Kidney (tissue), 14 donors: ENCODE data around the gene PIR. TPM values are rescaled to one million over a fixed set of nuclear protein-coding genes. Genes with fewer than 3 reads are reported as not detected.

ENCODE experiments used
- DNase-seq, 5 donors: peaks; one replicate each; pipeline ENCODE4 v3.0.0-alpha.2; 2013 to 2020
- FAIRE-seq: peaks from 2 replicates; lab custom pipeline; 2012; peaks lifted over from hg19 to GRCh38; lab: Jason Lieb, UNC
- H3K27ac ChIP-seq, 2 donors: one replicate each; pipeline ENCODE4 v1.7.0; 2013; ENCODE audit warnings: low read depth in 2 of 2, low read length in 2 of 2, inconsistent platforms in 1 of 2
- H3K27me3 ChIP-seq: one replicate; pipeline ENCODE4 v1.7.1; 2013; ENCODE audit warnings: low read length, inconsistent platforms; ENCODE audit not compliant: control insufficient read depth, insufficient read depth
- H3K36me3 ChIP-seq, 3 donors: one replicate each; pipeline versions ENCODE4 v1.7.0 to v1.7.1; 2013; ENCODE audit warnings: low read length in 3 of 3, control low read depth in 1 of 3, inconsistent platforms in 1 of 3; ENCODE audit not compliant: insufficient read depth in 3 of 3, control insufficient read depth in 2 of 3
- H3K4me1 ChIP-seq, 3 donors: one replicate each; pipeline versions ENCODE4 v1.7.0 to v1.7.1; 2013; ENCODE audit warnings: low read length in 3 of 3, inconsistent platforms in 1 of 3, low read depth in 1 of 3; ENCODE audit not compliant: control insufficient read depth in 2 of 3, insufficient read depth in 2 of 3
- H3K4me3 ChIP-seq, 3 donors: one replicate each; pipeline versions ENCODE4 v1.7.0 to v1.8.1; 2013; ENCODE audit warnings: low read length in 3 of 3, control low read depth in 1 of 3, inconsistent platforms in 1 of 3
- H3K9ac ChIP-seq, 3 donors: one replicate each; pipeline versions ENCODE4 v1.7.0 to v1.7.1; 2013; ENCODE audit warnings: low read length in 3 of 3, control low read depth in 1 of 3, inconsistent platforms in 1 of 3
- H3K9me3 ChIP-seq, 3 donors: one replicate each; pipeline versions ENCODE4 v1.7.0 to v1.7.1; 2013; ENCODE audit warnings: low read length in 3 of 3, control low read depth in 1 of 3, inconsistent platforms in 1 of 3; ENCODE audit not compliant: control insufficient read depth in 2 of 3, insufficient read depth in 1 of 3
- intact Hi-C: fragments of 100-400 bp; cut with DNase I; formaldehyde crosslinking; loops from one replicate; pipeline ENCODE4 v1.11.1; 2022
- polyA plus RNA-seq: library from polyadenylated mRNA; stranded (reverse); fragments of 350-450 nt; fragmentation: Illumina TruSeq; extraction: RNeasy Lipid Tissue Mini Kit (QIAGEN cat#74804); gene quantifications from one replicate; pipeline ENCODE4 v1.2.3, GENCODE V29; 2014; ENCODE audit warnings: low read depth, low replicate concordance; ENCODE audit not compliant: insufficient read depth
- total RNA-seq: library from RNA; stranded (reverse); fragmentation: NEBNext Ultra II Directional; extraction: Animal tissue kit (Norgen Biotek cat#: 25700); gene quantifications from one replicate; pipeline ENCODE4 v1.2.1, GENCODE V29; 2021
- TF ChIP-seq, protein P1 (sequence below): IDR thresholded peaks from 3 replicates; pipeline ENCODE4 v1.5.1; 2012; ENCODE audit warnings: mild to moderate bottlenecking, moderate library complexity, borderline replicate concordance; ENCODE audit not compliant: insufficient read depth; ENCODE audit errors: extremely low read depth
- donor health status: control.
- donor health status: control.
- donor health status: control.
- donor health status: control.
- donor health status: control.
- donor health status: DM: yes; HTN: yes; CAD: no.
- donor health status: Normal renal cell carcinoma (clear cell type).

Gene PIR
- total and polyA plus RNA-seq, 2 donors from 2014 or later: 7.0 to 36.5 TPM

DNA sequence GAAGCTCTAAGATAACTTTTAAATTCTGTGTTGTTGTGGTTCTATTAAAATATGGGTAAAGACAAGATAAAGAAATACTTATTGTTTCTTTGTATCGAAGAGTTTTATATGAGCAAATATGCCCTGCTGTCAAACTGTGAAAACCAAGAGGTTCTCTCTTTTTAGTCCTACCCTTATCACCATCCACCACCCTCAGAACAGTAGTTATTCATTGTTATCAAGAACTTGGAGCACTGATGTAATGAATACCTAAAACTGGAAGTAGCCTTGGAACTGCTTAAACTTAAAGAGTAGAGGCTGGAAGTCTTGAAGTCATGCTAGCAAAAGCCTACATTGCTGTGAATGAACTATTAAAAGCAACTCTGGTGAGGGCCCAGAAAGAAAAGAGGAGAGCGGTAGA, 9.2 kb downstream of the PIR start:
- intact Hi-C loops: no loop called here
- no peak overlapping the region for H3K4me3 ChIP-seq
- TF ChIP-seq, protein P1, sequence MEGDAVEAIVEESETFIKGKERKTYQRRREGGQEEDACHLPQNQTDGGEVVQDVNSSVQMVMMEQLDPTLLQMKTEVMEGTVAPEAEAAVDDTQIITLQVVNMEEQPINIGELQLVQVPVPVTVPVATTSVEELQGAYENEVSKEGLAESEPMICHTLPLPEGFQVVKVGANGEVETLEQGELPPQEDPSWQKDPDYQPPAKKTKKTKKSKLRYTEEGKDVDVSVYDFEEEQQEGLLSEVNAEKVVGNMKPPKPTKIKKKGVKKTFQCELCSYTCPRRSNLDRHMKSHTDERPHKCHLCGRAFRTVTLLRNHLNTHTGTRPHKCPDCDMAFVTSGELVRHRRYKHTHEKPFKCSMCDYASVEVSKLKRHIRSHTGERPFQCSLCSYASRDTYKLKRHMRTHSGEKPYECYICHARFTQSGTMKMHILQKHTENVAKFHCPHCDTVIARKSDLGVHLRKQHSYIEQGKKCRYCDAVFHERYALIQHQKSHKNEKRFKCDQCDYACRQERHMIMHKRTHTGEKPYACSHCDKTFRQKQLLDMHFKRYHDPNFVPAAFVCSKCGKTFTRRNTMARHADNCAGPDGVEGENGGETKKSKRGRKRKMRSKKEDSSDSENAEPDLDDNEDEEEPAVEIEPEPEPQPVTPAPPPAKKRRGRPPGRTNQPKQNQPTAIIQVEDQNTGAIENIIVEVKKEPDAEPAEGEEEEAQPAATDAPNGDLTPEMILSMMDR: no peak
- FAIRE-seq (no peak), DNase-seq (no peak)
- peaks cover 5% of the 10 kb centered on the region for H3K27me3 ChIP-seq
- H3K4me1 ChIP-seq: no peaks in the 10 kb centered on the region
- no peaks in the 10 kb centered on the region for H3K9me3 ChIP-seq
- H3K36me3 ChIP-seq: no peaks in the 10 kb centered on the region
- no peak overlapping the region for H3K9ac ChIP-seq
- H3K27ac ChIP-seq: no peak overlapping the region

DNA sequence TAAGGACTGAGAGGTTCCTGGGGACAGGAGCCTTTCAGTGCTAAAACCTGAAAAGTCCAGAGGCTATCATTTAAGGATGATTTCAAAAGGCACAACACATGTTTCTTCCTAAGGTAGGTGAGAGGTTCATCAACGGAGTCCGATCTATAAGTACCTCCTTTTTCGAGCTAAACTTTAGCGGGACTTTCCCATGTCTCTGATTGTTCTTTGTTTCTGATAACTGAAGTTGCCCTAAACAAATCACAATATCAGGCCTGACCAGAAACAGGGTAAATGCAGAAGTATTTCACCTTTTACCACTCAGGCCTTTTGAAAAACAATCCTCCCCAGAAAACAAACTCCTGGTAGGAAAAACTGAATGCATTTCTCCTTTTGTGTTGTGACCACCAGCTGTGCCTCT, 17.6 kb downstream of the PIR start:
- intact Hi-C loops: no loop called here
- no peak for FAIRE-seq
- Histone ChIP-seq H3K9ac (no peak overlapping the region), H3K27me3 (peaks cover 7% of the 10 kb centered on the region), H3K4me3 (no peak overlapping the region), H3K27ac (no peak overlapping the region), H3K4me1 (no peaks in the 10 kb centered on the region), H3K9me3 (no peaks in the 10 kb centered on the region), H3K36me3 (no peaks in the 10 kb centered on the region)
- no peak for DNase-seq
- TF ChIP-seq, protein P1: no peak

DNA sequence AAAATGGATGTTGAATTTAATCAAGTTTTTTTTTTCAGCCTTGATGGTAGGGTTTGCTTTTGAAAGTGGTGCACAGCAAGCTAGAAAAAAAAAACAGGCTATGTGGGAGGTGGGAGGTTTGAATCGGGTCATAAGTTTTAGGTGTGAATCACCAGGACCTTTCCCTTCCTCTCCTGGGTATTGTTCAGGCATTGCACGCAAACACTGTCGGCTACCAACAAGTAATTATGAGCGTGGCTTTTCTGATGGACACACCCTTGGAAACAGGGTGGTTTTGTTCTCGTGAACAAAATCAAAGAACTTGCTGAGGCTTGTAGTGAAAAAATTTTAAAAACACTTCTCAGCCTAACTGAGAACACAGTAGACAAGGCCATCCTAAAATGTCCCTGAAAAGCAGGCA, 18.1 kb downstream of the PIR start:
- TF ChIP-seq, protein P1: no peak
- H3K9me3 ChIP-seq: no peaks in the 10 kb centered on the region
- no peak for FAIRE-seq
- no peak overlapping the region for H3K4me3 ChIP-seq
- H3K27me3 ChIP-seq: peaks cover 6% of the 10 kb centered on the region
- H3K36me3 ChIP-seq: no peaks in the 10 kb centered on the region
- H3K27ac ChIP-seq: no peak overlapping the region
- intact Hi-C loops: no loop called here
- H3K4me1 ChIP-seq: no peaks in the 10 kb centered on the region
- H3K9ac ChIP-seq: no peak overlapping the region
- no peak for DNase-seq

DNA sequence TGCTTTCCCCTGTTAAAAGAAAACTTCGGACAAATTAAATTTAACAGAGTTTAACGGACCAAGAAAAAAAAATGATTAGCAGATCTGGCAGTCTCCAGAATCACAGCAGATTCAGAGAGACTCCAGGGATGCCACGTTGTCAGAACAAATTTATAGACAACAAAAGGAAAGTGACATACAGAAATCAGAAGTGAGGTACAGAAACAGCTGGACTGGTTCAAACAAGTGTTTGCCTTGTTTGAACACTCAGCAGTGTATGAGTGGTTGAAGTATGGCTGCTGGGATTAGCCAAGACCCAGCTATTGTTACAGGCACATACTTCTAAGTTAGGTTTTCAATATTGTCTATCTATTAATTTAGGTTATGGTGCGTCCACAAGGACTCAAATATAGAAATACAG, 19.1 kb downstream of the PIR start:
- no peak overlapping the region for H3K9ac ChIP-seq
- no peak overlapping the region for H3K27ac ChIP-seq
- no peak for DNase-seq
- TF ChIP-seq, protein P1: no peak
- no peaks in the 10 kb centered on the region for H3K36me3 ChIP-seq
- no peaks in the 10 kb centered on the region for H3K4me1 ChIP-seq
- H3K27me3 ChIP-seq: peaks cover 9% of the 10 kb centered on the region
- intact Hi-C loops: no loop called here
- FAIRE-seq: no peak
- H3K9me3 ChIP-seq: no peaks in the 10 kb centered on the region
- no peak overlapping the region for H3K4me3 ChIP-seq
